Measurements from ENCODE around the gene GPR22.

GRCh38 chr7:107499731-107500130 is 29.9 kb downstream of the GPR22 start:
- TF ChIP-seq CTCF (IDR thresholded peaks at IDR 0.05) (no peak), POLR2A (IDR thresholded peaks at IDR 0.05) (no peak), POLR2AphosphoS5 (IDR thresholded peaks at IDR 0.05) (no peak)

Measured in transverse colon (tissue), 4 donors.